ENCODE measurements around the gene OTULINL.

OTULINL gene

DNA sequence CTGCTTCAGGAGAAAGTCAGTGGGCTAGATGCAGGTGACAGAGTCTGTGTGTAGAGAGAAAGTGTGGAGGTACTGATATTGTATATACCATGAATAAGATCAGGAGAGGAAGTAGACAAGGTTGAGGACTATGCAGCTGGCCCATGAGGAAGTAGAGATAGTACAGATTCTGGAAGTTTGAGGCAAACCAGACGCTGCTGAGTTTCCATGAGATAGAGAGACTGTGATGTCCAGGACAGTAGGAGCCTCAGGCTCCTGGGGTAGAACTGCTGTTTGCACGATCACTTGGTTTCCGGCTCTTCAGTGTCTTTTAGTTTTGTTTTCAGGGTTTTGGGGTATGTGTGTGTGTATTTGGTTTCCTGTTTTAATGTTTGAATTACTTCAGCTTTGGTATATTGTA, 13.6 kb downstream of the OTULINL start:
- peak in 7 of 42 donors; percentile 8 to 37 (median 21) for DNase-seq
- intact Hi-C loops (cut with DNase I) = no loop called here

DNA sequence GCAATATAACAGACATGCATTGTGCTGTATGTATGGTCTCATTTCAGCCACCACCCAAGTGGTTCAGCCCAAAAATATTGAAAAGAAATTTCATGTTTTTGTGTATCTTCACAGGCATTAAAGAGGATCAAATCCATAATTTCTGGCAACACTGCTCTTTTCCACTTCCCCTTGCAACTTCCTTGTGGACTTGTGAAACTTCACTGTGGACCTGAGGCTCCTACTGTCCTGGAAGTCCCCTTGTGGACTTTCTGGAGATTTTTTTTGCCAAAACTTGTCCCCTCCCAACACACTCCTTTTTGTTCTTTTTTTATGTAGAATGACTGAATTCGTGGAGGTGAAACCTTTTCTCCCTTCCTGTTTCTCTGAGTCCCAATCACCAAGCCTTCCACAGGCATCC, 14.3 kb downstream of the OTULINL start:
- intact Hi-C loops (cut with DNase I) = no loop called here
- DNase-seq = no peak

DNA sequence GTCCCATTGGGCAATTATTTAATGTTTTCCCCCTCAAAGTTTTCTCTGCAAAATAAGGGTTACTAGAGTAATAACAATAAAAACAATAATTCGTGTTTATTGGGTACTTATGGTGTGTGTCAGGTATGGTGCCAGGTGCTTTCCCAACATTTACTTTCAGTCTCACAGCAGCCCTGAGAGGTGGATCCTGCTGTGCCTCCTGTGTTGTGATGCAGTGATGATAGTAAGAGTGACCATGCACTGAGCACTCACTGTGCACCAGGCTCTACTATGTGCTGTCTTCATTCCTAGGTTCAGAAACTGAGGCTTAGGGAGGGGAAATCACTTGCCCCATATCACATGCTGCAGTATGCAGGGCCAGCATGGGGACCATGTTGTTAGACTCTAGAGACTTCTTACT, 15.5 kb downstream of the OTULINL start:
- intact Hi-C loops (cut with DNase I) = no loop called here
- no peak for DNase-seq

DNA sequence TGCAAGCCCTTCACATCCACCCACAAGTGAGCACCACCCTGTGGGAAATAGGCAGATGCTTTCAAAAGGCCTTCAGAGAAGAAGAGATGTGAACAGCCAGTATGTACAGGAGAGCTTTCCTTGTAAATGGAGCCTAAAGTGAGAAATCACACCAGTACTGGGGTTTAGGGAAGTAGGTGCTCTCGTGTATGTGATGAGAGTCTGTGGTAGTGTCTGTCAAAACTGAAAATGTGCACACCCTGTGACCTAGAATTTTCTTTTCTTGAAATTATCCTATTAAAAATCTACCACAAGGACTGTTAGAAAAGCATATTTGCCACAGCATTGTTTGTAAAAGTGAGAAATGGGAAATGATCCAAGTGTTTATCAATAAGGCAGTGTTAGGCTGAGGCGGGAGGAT, 16.6 kb downstream of the OTULINL start:
- DNase-seq = no peak

DNA sequence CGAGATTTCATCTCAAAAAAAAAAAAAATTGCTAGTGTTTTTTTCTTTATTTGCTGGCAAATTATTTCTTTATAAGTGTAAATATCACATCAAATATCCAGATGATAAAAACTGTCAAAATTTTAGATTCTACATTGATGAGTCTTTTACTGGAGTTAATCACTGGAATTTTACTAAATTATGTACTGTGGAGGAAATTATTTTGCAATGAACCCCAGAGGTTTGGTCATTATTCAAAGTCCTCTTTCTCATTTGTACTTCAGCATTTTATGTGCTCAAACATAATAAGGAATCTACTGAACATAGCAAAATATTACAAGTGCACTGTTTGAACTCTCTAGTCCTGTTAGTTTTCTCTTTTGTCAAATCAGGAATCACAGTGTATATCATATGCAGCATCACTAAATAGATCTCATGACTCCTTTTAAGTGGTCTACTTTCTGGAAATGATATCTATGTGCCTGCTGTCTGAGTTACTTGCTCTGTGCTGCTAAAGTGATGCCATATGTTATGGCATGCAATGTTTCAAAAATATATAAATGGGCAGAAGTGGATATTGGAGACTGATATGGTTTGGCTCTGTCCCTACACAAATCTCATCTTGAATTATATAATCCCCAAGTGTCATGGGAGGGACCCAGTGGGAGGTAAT, 18.0 kb downstream of the OTULINL start:
- intact Hi-C loops (cut with DNase I) = no loop called here
- DNase-seq = no peak

More for the DNA sequence above, 16.6 kb downstream of the OTULINL start:
- intact Hi-C loops (cut with DNase I) = no loop called here

DNA sequence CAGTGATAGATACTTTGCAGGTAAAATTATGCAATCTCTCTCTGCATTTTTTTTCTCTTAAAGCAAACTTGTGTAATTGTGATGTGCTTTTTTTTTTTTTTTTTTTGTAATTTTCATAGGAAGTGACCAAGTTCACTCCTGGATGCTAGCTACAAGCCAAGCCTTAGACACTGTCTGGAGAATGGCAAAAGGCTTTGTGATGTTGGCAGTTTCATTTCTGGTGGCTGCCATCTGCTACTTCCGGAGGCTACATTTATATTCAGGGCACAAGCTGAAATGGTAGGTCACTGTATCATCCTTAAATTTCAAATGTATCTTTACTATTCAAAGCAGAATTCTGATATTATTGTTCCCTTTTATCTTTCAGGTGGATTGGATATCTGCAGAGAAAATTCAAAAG, 19.3 kb downstream of the OTULINL start:
- intact Hi-C loops (cut with DNase I) = no loop called here
- DNase-seq = no peak

DNA sequence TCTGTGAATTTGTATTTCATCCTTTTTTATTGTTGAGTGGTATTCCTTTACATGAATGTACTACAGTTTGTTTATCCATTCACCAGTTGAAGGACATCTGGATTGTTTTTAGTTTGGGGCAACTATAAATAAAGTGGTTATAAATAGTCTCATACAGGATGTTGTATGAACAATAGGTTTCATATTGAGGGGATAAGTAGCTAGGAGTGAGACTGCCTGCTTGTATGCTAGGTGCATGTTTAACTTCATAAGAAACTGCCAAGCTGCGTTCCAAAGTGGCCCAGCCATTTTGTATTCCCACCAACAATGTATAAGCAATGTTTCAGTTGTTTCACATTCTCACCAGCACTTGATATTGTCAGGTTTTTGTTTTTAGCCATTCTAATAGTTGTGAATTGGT, 21.5 kb downstream of the OTULINL start:
- intact Hi-C loops (cut with DNase I) = no loop called here
- no peak for DNase-seq

DNA sequence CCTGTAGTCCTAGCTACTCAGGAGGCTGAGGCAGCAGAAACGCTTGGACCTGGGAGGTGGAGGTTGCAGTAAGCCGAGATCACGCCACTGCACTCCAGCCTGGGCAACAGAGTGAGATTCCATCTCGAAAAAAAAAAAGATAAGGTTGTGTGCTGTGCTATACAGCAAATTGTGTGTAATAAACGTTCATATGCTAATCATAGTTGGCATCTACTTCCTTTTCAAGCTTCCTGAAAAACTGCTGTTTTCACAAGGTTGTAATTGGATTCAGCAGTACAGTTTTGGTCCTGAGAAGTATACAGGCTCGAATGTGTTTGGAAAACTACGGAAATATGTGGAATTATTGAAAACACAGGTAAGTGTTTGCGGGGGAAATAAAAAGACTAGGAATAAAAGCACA, 25.5 kb downstream of the OTULINL start:
- no peak for DNase-seq
- intact Hi-C loops (cut with DNase I) = no loop called here

DNA sequence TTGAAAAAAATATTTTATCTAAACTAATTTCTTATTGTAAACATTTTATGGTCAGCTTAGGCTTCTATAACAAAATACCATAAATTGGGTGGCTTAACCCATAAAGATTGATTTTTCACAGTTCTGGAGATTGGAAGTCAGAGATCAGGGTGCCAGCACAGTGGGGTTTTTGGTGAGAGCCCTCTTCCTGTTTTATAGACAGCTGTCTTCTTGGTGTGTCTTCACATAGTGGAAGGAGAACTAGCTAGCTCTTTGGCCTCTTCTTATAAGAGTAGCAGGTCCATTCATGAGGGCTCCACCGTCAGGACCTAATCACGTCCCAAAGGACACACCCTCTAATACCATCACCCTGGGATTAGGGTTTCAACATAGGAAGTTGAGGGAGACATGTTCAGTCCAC, 26.6 kb downstream of the OTULINL start:
- DNase-seq = no peak
- intact Hi-C loops (cut with DNase I) = no loop called here

DNA sequence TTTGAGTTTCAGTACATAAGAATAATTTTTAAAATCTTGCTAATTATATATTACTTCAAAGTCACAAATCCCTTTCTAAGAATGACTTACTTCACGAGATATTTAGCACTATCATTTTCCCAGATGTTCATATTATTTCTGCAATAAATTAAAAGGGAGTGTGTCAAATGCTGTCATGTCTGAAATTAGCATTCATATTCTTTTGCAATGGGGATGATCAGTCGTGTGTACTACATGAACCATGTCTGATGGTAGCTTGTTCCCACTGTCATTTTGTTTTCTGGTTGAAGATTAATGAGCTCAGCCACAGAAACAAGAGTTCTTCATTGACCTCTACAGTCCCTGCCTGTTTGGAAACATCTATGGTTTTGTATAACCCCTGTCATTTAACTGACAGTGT, 30.1 kb downstream of the OTULINL start:
- intact Hi-C loops (cut with DNase I) = no loop called here
- no peak for DNase-seq

DNA sequence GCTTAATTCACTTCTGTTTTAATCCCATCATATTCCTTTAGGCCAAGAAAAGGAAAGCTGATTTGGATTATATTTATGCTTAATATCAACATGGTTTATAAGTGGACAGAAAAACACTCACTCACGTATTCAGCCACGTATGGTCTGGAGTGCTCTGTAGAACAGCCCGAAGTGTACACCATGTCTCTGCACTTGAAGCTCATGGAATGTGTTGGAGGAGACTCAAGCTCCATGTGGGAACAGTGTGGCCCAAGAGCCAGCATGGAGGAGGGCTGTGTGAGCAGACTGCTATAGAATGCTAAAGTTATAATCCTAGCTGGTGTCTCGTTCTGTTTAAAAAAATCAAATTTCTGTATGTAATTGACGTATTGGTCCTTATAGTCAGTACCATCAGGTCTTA, 32.9 kb downstream of the OTULINL start:
- intact Hi-C loops (cut with DNase I) = no loop called here

DNA sequence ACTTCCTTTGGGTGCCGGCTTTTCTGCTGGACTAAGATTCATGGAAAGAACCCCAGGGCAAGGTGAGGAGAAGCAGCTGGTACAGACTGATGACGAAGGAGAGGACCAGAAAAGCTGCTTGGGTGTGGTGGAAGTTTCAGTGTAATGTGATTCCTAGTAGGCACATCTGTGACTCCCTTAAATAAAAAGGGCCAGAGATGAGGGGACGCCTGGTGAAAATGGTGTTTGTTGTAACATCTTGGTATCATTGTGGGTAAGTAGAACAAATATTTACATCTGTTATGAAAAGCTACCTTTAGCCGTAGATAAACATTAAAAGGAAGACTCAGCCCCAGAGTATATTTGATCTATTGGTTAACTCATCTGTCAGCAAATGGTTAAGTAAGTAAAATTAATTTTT, 33.8 kb downstream of the OTULINL start:
- DNase-seq = no peak
- intact Hi-C loops (cut with DNase I) = no loop called here

More for the DNA sequence above, 32.9 kb downstream of the OTULINL start:
- DNase-seq = no peak

DNA sequence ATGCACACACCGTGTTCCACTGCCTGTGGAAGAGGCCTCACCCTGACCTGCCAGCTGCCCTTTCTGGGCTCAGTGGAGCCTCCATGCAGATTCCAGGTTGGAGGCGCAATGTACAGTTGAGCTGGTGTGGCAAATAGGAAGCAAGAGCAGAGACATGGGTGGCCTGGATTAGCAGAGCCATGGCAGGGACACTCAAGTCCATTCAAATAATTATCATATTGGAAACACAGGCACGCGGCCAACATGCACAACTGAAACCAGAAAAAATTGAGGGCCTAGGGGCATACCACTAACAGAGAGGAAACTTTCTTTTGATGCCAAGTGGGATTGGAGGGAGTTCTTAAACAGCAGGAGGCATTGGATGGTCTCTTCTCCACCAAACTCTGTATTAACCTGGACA, 35.8 kb downstream of the OTULINL start:
- intact Hi-C loops (cut with DNase I) = no loop called here
- DNase-seq = no peak

DNA sequence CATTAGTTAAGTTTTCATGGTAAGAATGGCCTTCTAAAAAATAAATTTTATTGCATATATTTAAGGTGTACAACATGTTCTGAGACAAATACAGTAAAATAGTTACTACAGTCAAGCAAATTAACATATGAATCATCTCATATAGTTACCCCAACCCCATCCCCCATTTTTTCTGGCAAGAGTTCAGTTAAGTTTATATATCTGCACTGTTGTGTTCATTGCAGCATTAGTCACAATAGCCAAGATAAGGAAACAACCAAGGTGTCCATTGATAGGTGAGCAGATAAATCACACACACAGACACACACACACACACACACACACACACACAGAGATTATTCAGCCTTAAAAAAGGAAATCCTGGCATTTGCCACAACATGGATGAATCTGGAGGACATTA, 45.7 kb downstream of the OTULINL start:
- no peak for DNase-seq
- intact Hi-C loops (cut with DNase I) = no loop called here

DNA sequence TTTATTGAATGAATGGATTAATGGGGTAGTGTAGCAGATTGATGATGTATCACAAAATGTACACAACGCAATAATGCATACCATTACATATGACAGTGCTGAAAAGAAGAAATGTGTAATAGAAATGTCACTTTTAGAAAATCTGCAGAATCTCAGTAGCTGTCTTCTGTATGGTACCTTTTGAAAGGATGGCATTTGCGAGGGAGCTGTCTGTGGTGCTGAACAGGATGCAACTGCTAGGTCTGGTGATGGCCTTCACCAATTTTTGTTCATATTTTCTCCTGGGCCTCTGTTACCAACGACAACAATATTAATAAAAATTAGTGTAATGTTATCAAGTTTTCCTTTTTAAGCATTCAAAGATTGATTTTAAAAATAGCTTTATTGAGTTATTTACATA, 46.8 kb downstream of the OTULINL start:
- DNase-seq = peak in 3 of 42 donors; percentile 6 to 30 (median 9)
- intact Hi-C loops (cut with DNase I) = no loop called here

DNA sequence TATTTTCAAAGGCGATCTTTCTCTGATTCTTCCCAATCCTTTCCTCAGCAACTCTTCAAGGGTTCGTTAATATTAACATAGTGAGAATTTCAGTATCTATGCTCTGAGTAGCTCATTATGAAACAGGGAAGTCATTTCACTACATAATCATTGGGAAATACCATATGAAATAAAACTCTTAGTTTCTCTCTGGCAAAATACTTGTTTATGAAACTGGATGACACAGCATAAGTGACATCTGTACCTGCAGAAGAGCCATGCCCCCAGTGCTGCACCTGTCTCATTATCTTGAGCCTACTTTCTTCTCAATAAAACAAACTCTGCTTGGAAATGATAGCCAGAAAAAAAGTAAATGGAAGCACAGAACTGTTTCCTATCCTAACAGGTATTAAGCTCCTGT, 49.1 kb downstream of the OTULINL start:
- intact Hi-C loops (cut with DNase I) = no loop called here
- no peak for DNase-seq

DNA sequence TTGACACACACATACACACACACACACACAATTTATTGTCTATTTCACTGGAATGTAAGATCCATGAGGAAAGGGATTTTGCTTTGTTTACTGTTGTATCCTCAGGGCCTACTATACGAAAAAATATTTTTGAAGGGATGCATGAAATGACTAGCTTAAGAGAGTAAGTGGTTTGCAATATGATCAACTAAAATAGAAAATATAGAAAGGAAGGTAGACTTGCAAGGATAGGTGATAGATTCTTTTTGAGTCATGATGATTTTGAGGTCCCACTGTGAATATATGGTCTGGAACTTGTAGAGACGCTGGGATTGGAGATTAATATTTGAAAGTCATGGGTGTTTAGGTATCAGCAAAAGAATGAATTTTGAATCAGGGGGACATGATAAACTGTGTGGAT, 54.1 kb downstream of the OTULINL start:
- no peak for DNase-seq
- intact Hi-C loops (cut with DNase I) = no loop called here

DNA sequence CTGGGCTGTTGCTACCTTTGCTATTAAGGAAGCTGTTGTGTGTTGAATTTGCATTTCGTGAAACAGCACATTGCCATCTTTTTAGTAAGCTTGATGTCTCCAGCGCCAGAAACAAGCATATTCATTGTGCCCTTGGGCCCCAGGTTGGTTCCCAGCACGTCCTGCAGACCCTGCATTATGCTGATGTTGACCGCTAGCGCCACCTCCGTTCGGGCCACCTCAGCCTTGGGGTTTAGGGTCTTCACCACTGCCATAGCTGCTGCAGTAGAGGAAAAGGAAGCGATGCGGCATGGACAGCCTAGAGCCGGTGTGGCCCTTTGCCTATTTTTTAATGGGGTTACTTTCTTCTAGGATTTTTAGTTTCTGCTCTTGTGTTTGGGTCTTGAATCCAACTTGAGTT, 59.2 kb downstream of the OTULINL start:
- intact Hi-C loops (cut with DNase I) = no loop called here
- DNase-seq = no peak

DNA sequence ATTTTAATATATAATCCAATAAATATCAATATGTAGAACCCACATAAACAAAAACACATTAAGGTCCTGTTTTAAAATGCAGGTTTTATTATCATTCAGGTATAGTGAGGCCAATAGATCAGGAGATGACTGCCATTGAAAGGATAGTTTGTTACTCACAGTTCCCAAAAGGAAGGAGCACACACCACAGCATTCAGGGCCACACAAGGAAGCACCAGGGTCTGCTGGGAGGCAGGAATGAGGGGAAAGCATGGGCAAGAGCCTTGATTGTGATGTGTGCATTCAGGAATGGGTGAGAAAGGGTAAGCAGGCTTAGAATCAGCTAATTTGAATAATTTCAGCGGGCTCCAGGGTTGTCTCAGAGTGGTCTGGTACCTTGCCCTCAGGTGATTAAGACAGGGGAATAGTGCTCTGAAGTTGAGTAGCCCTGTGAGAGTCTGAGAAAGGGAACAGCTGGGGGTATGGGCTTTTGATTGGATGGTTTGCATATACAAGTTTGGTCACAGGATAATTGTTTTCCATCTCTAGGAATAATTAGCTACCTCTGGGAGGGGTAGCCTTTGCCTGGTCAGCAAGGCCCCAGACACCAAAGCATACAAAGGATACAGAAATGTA, 63.1 kb downstream of the OTULINL start:
- intact Hi-C loops (cut with DNase I) = loop anchor here (5.0 kb wide), 1 partner anchor 657 kb away; no protein-coding TSS in a partner anchor
- no peak for DNase-seq

DNA sequence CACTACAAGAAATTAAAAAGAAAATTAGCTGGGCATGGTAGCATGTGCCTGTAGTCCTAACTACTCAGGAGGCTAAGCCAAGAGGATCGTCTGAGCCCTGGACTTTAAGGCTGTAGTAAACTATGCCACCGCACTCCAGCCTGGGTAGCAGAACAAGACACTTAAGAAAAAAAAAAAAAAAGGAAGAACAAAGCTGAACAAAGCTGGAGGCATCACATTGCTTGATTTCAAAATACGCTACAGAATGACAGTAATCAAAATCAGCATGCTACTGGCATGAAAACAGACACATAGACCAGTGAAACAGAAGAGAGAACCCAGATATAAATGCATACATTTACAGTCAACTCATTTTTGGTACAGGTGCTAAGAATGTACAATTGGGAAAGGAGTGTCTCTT, 68.5 kb downstream of the OTULINL start:
- intact Hi-C loops (cut with DNase I) = loop anchor here (10.0 kb wide), 1 partner anchor 285 kb away; no protein-coding TSS in a partner anchor
- no peak for DNase-seq

DNA sequence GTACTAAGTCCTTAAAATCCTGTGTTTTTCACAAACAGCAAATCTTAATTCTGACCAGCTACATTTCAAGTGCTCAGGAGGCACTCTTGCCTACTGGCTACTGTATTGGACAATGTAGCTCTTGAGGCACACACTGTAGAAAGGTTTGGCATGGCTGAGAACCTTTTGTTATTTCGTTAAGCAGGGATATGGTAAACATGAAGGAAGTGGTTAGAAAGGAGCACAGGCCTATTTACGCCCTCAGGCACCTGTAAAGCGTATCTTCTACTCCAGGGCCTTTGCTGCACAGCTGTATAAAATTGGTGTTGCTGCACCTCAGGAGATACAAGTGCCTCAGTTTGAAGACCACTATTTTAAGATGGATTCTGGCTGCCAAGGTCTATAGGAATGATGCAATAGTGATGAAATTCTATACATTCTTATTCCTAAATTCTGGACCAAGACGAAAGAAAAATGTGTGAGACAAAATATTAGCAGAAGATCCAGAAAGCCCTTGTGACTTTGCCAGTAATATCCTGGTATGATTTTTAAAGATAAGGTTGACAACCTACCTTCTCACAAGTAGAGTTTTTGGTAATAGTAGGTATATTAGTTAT, 73.7 kb downstream of the OTULINL start:
- intact Hi-C loops (cut with DNase I) = loop anchor here (10.0 kb wide), 1 partner anchor 290 kb away; no protein-coding TSS in a partner anchor
- no peak for DNase-seq
